Right kidney (tissue), 1 donor: ENCODE results near the gene KIFC3.
"Not testable (repeated sequence)": the region's sequence is repeated elsewhere in the genome, so short reads cannot be mapped to it uniquely, and the experiment has no call there.

ENCODE experiments used
- DNase-seq: peaks from one replicate; pipeline ENCODE4 v3.0.0-alpha.2; 2016

Gene KIFC3

GRCh38 chr16:57721356-57722209 is 80.7 kb downstream of the KIFC3 start:
- DNase-seq = peak; percentile 28

- no peak for DNase-seq
These were observed 82.1 kb downstream of the KIFC3 start for GRCh38 chr16:57720142-57720575.

GRCh38 chr16:57714047-57714446 is 88.2 kb downstream of the KIFC3 start:
- DNase-seq = no peak

GRCh38 chr16:57713596-57713995 is 88.7 kb downstream of the KIFC3 start:
- DNase-seq = no peak

GRCh38 chr16:57712569-57712968 is 89.7 kb downstream of the KIFC3 start:
- not testable (repeated sequence) for DNase-seq

DNA sequence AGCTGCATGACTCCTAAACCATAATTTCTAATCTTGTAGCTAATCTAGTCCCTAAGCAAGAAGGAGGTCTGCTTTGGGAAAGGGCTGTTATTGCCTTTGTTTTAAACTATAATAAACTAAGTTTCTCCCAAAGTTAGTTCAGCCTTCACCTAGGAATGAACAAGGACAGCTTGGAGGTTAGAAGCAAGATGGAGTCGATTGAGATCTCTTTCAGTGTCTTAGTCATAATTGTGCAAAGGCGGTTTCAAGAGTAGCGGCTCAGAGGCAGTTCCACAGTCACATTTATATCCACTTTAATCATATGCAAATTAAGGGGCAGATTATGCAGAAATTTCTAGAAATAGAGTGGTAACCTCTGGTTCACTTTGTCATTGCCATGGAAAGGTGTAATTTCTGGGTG is 90.3 kb downstream of the KIFC3 start:
- no peak for DNase-seq

DNA sequence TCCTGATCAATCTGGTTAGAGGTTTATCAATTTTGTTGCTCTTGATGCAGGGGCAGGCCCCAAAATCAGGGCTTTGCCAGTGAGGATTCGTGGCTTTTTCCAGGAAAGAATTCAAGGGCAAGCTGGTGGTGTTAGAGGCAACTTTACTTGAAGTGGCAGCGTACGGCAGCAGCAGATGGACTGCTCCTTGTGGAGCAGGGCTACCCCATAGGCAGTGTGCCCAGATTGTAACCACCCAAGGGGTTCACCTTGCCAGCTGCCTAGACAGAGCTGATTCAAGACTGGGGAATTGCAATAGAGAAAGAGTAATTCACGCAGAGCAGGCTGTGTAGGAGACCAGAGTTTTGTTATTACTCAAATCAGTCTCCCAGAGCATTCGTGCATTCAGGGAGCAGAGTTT is 90.9 kb downstream of the KIFC3 start:
- DNase-seq = no peak

DNA sequence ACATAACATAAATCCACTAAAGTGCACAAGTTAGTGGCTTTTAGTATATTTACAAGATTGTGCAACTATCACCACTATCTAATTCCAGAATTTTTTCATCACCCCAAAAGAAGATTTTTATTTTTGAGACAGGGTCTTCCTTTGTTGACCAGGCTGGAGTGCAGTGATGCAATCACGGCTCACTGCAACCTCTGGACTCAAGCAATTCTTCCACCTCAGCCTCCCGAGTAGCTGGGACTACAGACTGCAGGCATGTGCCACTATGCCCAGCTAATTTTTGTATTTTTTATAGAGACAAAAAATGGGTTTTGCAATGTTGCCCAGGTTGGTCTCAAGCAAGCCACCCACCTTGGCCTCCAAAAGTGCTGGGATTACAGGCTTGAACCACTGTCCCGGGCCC is 92.6 kb downstream of the KIFC3 start:
- no peak for DNase-seq
